Tibial nerve (tissue), 4 donors: ENCODE results near the gene PLEKHG4B. TPM values are rescaled to one million over a fixed set of nuclear protein-coding genes. Genes with fewer than 3 reads are reported as not detected.

Experiments used
- DNase-seq, 2 donors: peaks; one replicate each; pipeline ENCODE4 v3.0.0-alpha.2; 2019; ENCODE audit warnings: low spot score in 2 of 2
- H3K27ac ChIP-seq, 4 donors: fragments of 200-600 bp; sonication (generic) in 3 of 4; one replicate each; pipeline ENCODE4 v1.5.1; 2017 to 2019; ENCODE audit warnings: mild to moderate bottlenecking in 1 of 4
- H3K27me3 ChIP-seq, 2 donors: fragments of 200-600 bp; sonication (generic) in 1 of 2; one replicate each; pipeline versions ENCODE4 v1.5.1 to v1.6.0; 2017 to 2019
- H3K36me3 ChIP-seq, 3 donors: fragments of 200-600 bp; sonication (generic); one replicate each; pipeline ENCODE4 v1.5.1; 2018 to 2019
- H3K4me1 ChIP-seq, 4 donors: fragments of 200-600 bp; sonication (generic) in 3 of 4; one replicate each; pipeline ENCODE4 v1.5.1; 2017 to 2019
- H3K4me3 ChIP-seq, 4 donors: fragments of 200-600 bp; sonication (generic) in 3 of 4; one replicate each; pipeline ENCODE4 v1.5.1; 2017 to 2019; ENCODE audit warnings: mild to moderate bottlenecking in 1 of 4, moderate library complexity in 1 of 4
- H3K9me3 ChIP-seq, 4 donors: fragments of 200-600 bp; sonication (generic) in 3 of 4; one replicate each; pipeline ENCODE4 v1.5.1; 2017 to 2019
- EP300 ChIP-seq, 2 donors: sonication (generic); formaldehyde crosslinking; IDR thresholded peaks; one replicate each; pipeline ENCODE4 v1.6.1; 2017; ENCODE audit warnings: antibody characterized with exemption in 2 of 2, mild to moderate bottlenecking in 1 of 2
- POLR2A ChIP-seq, 2 donors: fragments of 450-650 bp; IDR thresholded peaks; one replicate each; pipeline ENCODE4 v1.6.1; 2017; ENCODE audit warnings: antibody characterized with exemption in 2 of 2, mild to moderate bottlenecking in 2 of 2, moderate library complexity in 2 of 2
- WGBS, 2 donors: methylation state at CpG; one replicate each; pipeline ENCODE4 v1.1.5; 2018; 5-methylcytosine and 5-hydroxymethylcytosine counted together
- total RNA-seq, 4 donors: library from RNA; depleted of rRNA; stranded (reverse); fragments of >200 nt; gene quantifications; one replicate each; pipeline ENCODE4 v1.1.0, GENCODE V29; 2016
- TF ChIP-seq, protein P1 (sequence below), 5 experiments: fragments of 200-600 bp in 3 of 5; fragments of 450-650 bp in 2 of 5; sonication (generic) in 3 of 5; IDR thresholded peaks; one replicate each; pipeline ENCODE4 v1.5.1; 2016 to 2019; ENCODE audit warnings: antibody characterized with exemption in 5 of 5, mild to moderate bottlenecking in 3 of 5, moderate library complexity in 2 of 5

PLEKHG4B gene
- total RNA-seq, 4 donors from 2014 or later: under 0.01 to 0.42 (median 0.26) TPM

DNA sequence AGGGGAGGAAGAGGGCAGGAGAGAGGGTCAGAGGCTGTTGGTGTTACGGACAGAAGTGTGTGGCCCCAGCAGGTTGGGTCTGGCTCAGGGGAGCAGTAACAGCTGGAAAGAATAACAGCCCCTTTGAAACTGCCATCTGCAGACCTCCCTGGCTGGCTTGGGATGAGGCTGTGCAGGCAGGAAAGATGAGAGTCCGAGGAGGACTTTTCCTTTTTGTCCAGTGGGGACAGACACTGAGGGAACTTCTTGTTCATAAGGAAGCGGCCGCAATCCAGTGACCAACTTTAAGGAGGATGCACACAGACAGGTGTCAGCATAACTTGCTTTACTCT is 14.8 kb upstream of the PLEKHG4B start:
- Histone ChIP-seq H3K27ac (no peak overlapping the region), H3K4me1 (no peaks in the 10 kb centered on the region), H3K27me3 (no peaks in the 10 kb centered on the region), H3K9me3 (no peaks in the 10 kb centered on the region), H3K4me3 (no peak overlapping the region), H3K36me3 (no peaks in the 10 kb centered on the region)
- no peak for TF ChIP-seq EP300 (IDR thresholded peaks at IDR 0.05)
- TF ChIP-seq, protein P1, sequence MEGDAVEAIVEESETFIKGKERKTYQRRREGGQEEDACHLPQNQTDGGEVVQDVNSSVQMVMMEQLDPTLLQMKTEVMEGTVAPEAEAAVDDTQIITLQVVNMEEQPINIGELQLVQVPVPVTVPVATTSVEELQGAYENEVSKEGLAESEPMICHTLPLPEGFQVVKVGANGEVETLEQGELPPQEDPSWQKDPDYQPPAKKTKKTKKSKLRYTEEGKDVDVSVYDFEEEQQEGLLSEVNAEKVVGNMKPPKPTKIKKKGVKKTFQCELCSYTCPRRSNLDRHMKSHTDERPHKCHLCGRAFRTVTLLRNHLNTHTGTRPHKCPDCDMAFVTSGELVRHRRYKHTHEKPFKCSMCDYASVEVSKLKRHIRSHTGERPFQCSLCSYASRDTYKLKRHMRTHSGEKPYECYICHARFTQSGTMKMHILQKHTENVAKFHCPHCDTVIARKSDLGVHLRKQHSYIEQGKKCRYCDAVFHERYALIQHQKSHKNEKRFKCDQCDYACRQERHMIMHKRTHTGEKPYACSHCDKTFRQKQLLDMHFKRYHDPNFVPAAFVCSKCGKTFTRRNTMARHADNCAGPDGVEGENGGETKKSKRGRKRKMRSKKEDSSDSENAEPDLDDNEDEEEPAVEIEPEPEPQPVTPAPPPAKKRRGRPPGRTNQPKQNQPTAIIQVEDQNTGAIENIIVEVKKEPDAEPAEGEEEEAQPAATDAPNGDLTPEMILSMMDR (IDR thresholded peaks at IDR 0.05): no peak
- TF ChIP-seq POLR2A (IDR thresholded peaks at IDR 0.05): no peak
- no peak for DNase-seq
- 66% methylated on average over 4 of the region's 4 CpGs for WGBS, 2 donors

DNA sequence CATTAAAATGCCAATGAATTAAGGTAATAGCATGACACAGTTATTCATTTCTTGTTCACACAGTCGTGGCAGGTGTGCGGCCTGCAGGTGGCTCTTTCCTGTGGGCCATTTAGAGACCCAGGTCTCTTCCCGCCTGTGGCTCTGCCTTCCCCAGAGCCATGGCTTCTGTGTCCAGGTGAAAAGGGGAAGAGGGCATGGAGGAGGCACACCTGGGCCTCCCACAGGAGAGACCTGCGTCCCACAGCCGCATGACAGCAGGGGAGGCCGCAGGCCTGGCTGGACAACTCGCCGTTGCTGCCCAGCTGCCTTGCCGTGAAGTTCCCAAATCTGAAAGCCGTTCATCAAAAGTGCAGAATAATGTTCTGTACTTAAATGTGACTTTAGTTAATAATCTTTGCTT is 14.4 kb upstream of the PLEKHG4B start:
- no peak overlapping the region for H3K27ac ChIP-seq
- H3K4me1 ChIP-seq: no peaks in the 10 kb centered on the region
- no peaks in the 10 kb centered on the region for H3K9me3 ChIP-seq
- no peak for DNase-seq
- H3K4me3 ChIP-seq: no peak overlapping the region
- no peaks in the 10 kb centered on the region for H3K36me3 ChIP-seq
- TF ChIP-seq, protein P1 (IDR thresholded peaks at IDR 0.05): no peak
- TF ChIP-seq EP300 (IDR thresholded peaks at IDR 0.05): no peak
- no peak for TF ChIP-seq POLR2A (IDR thresholded peaks at IDR 0.05)
- H3K27me3 ChIP-seq: no peaks in the 10 kb centered on the region
- 78 to 79% methylated on average over 10 of the region's 10 CpGs for WGBS, 2 donors

DNA sequence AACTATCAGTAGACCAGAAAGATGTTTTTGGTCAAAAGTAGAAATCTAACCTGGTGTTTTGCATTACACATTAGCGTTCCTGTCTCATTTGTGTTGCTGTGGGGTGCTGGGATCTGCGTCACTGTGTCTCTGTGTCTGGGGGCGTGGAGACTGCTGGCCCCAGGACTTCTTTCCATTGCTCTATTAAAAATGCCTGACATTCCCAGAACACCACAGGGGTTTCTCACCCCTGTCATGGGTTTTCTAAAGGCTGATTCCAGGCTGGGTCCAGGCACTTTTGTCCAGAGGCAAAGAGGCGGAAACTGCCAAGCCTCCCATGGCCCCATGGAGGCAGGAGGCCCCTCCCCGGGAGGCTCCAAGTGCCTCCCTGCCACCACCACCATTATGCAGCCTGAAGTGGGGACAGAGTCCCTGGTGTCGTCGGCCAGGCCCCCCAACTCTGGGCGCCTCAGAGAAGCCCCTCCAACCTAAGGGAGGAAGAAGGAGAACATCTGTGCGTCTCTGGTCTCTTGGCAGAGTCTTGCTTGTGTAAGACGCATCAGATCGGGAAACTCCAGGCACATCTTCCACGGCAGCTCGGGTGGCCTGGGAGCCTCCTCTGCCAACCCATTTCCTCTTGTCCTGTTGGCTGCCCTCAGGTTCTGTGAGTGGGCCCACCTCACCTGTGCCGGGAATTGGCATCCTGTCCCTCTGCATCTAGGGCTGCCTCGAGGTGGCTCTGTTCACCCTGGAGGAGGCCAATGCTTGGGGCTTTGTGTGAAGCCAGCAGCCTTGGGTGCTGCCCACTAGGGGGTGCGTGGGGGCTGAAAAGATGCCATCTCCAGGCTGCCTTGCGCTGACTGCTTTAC is 13.8 kb upstream of the PLEKHG4B start:
- WGBS, 2 donors: 68% methylated on average over 17 of the region's 17 CpGs
- TF ChIP-seq POLR2A (IDR thresholded peaks at IDR 0.05): no peak
- TF ChIP-seq, protein P1 (IDR thresholded peaks at IDR 0.05): no peak
- Histone ChIP-seq H3K9me3 (no peaks in the 10 kb centered on the region), H3K4me3 (no peak overlapping the region), H3K4me1 (no peaks in the 10 kb centered on the region), H3K36me3 (no peaks in the 10 kb centered on the region), H3K27me3 (no peaks in the 10 kb centered on the region), H3K27ac (no peak overlapping the region)
- DNase-seq: no peak

GRCh38 chr5:78805-79149 is 13.2 kb upstream of the PLEKHG4B start:
- WGBS, 2 donors: 82 to 88% methylated on average over 2 of the region's 2 CpGs
- Histone ChIP-seq H3K9me3 (no peaks in the 10 kb centered on the region), H3K36me3 (no peaks in the 10 kb centered on the region), H3K4me1 (no peaks in the 10 kb centered on the region), H3K4me3 (no peak overlapping the region), H3K27me3 (no peaks in the 10 kb centered on the region), H3K27ac (no peak overlapping the region)
- TF ChIP-seq POLR2A (IDR thresholded peaks at IDR 0.05) (no peak), EP300 (IDR thresholded peaks at IDR 0.05) (no peak)
- TF ChIP-seq, protein P1 (IDR thresholded peaks at IDR 0.05): no peak
- no peak for DNase-seq

- H3K27ac ChIP-seq: no peak overlapping the region
- WGBS, 2 donors: 79% methylated on average over 8 to 10 of the region's 10 CpGs
- no peaks in the 10 kb centered on the region for H3K4me1 ChIP-seq
- no peak for DNase-seq
- H3K9me3 ChIP-seq: no peaks in the 10 kb centered on the region
- H3K36me3 ChIP-seq: no peaks in the 10 kb centered on the region
- no peak for TF ChIP-seq EP300 (IDR thresholded peaks at IDR 0.05)
- TF ChIP-seq POLR2A (IDR thresholded peaks at IDR 0.05): no peak
- TF ChIP-seq, protein P1 (IDR thresholded peaks at IDR 0.05): no peak
- no peaks in the 10 kb centered on the region for H3K27me3 ChIP-seq
- no peak overlapping the region for H3K4me3 ChIP-seq
These were observed 12.7 kb upstream of the PLEKHG4B start for GRCh38 chr5:79263-79662.
